Putamen (tissue), 1 donor: ENCODE data around the gene MACROD2.

ENCODE experiments used
- DNase-seq: peaks from one replicate; pipeline ENCODE4 v3.0.0-alpha.2; 2016; ENCODE audit warnings: low spot score

MACROD2 gene

DNA sequence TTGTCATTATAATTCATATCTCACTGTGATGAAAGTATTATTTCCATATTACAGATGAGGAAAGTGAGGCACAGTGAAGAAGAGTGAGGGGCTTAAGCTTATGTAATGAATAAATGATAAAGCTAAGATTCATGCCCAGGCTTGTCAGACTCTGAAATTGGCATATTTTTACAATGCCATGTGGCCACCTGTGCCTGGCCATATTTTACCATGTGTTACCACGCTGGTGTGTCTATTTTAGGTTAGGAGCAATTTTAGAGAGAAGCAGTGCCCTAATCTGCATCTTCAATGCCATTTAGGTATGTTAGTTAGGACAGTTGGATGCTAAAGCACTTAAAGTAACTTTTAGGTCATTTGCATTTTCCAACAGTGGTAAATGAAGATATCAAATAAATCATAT lies 530.1 kb downstream of the MACROD2 start:
- DNase-seq = no peak

DNA sequence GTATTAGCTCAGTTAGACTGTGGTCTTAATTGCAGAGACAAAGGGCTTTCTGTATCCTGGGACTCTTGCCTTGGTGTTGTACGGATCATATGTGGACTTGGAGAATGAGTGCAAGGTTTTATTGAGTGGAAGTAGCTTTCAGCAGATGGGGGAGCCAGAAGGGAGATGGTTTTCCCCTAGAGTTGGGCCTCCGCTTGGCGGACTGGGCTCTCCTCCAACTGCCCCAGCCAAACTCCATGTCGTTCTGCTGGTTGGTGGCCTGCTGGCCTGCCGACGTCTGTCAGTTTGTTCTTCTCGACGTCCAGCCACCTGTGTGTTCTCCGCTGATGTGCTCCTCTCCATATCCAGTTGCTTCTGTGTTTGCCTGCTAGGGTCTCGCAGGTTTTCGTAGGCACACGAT lies 531.6 kb downstream of the MACROD2 start:
- DNase-seq = no peak

DNA sequence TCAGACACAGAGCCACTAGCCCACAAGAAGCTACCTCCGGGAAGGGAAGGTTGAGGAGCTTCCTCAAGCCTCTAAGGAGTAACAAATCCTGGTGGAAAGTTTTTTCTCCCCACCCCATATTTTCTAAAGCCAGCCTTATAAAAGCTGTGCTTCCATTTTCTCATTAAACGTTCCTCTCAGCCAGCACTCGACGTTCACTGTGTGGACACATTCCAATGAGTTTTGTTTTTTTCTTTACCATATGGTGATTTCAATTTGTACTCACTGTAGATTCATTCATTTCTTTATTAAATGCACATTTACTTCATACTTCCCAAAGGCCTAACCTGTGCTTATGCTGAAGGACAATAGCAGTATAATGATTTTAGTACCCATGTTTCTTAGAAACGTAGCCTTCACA lies 536.5 kb downstream of the MACROD2 start:
- DNase-seq = no peak

- DNase-seq = no peak
Observed at GRCh38 chr20:14536738-14537137, 541.4 kb downstream of the MACROD2 start.

- DNase-seq = peak; percentile 7
Observed at GRCh38 chr20:14538433-14538832, 543.1 kb downstream of the MACROD2 start.

GRCh38 chr20:14543040-14543439 lies 547.7 kb downstream of the MACROD2 start:
- no peak for DNase-seq

- no peak for DNase-seq
Observed at GRCh38 chr20:14544688-14545087, 549.4 kb downstream of the MACROD2 start.

GRCh38 chr20:14550655-14551054 lies 555.3 kb downstream of the MACROD2 start:
- DNase-seq = no peak

DNA sequence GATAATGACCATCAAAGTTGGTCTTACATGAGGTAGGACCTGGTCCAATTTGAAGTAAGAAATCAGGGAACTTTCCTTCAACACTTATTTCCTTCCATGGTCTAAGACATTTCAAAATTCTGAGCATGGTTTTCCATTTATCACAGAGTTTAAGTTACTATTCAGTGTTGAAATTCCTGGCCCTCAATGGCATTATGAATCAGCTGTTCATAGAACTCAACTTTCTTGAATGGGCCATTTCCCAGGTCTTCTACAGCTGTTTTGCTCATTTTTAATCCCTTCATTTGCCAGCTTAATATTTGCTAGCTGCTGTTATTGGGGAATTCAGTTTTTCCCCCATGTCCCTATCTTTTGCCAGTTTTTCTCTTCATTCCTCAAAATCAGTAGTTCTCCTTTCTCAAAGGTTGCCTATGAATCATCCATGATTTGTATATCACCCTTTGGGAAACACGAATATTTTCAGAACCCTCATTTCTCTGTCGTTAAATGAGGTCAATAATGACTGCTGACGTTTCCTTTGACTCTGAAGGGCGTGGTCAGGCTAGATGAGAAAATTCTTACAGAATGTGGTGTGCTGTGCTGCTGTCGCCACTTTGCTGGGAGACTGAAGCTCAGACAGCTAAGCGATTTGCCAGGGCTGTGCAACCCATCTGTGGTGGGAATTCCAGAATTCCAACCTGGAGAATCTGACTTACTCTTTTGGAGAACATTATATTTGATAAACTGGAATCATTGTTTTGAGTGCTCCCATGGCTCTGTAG lies 558.6 kb downstream of the MACROD2 start:
- DNase-seq = no peak

DNA sequence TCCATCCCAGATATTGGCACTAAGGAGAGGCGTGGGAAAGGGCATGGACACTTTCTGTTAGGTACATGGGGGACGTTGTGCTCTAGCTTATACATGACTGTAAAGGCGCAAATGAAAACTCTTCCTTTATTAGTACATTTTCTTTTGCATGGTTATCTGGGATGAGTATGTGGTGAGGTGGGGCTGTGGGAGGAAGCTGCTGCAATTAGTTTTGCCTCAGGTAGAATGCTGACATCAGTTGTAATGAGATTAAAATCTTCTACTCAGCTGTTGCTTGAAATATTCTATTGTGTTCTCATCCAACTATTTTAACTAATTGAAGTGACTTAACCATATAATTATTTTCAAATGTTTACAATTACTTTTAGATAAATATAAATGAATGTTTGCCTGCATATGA lies 560.4 kb downstream of the MACROD2 start:
- no peak for DNase-seq

DNA sequence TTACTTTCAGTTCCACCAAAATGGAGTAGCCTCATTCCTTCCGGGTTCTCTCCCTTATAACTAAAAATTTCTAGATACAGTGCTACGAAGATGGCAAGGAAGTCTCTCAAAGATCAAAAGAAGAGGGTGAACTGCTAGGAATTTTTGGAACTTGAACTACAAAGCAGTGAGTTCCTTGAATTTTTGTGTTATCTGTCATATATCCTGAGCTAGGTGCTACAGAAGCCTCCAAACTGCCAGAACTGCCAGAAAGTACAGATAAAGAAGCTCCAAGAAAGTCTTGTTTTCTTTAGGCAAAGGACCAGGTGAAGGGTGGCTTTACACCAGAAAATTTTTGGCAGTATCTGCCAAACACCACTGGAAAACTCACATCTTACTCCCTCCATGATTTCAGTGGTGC lies 560.9 kb downstream of the MACROD2 start:
- no peak for DNase-seq

DNA sequence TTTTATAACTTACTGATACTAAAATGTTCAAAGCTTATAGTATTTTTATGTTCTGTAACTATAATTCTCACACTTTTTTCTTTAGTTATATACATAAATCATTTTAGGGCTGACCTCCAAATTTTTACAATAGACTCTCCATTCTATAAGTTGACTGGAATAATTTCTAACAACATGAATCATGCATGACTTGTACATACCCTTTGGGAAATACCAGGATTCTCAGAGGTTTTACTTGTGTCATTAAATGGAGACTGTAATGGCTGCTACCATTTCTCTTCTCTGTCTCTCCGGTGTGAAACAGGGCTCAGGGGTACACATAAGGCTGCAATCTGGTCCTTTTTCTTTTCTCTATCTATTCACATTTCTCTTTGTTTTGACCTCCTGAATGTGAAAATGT lies 564.3 kb downstream of the MACROD2 start:
- DNase-seq = no peak

- no peak for DNase-seq
Observed at GRCh38 chr20:14561741-14562221, 566.5 kb downstream of the MACROD2 start.

DNA sequence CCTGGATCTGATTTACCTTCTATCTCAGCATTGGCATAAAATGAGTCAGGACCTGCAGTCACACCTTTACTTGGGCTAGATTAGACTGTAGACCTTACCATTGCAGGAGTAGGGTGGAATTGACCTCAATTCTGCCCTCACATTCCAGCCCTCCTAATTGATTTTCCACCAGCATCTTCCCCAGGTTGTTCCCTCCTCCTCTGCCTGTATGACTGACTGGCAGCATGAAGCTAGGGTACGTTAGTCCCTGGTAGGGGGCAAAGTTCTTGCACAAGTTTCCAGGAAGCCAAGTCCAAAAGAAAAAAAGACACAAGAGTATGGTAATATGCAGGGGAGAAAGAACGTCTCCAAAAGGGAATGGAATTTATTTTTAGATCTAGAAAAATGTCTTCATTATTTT lies 567.7 kb downstream of the MACROD2 start:
- DNase-seq = no peak

GRCh38 chr20:14566505-14566904 lies 571.2 kb downstream of the MACROD2 start:
- no peak for DNase-seq

DNA sequence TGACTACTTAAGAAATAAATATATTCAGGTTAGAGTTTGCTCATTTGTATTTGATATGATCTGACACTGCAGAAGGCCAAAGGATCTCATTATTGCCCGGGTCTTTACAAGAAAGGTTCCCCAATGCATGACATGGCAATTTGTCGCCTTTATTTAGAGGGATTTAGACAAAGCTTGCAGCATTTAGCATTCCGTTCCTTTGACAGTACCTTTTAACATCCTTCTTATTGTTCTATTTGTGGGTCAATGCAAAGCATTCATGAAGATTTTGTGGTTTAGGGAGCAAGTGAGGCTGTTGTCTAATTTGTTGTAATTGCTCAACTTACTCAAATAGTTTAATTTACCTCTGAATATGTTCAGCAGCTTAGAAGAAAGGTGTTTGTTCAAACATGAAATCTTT lies 572.9 kb downstream of the MACROD2 start:
- no peak for DNase-seq

GRCh38 chr20:14568701-14569100 lies 573.4 kb downstream of the MACROD2 start:
- DNase-seq = no peak

- DNase-seq = no peak
Observed at GRCh38 chr20:14569641-14570040, 574.3 kb downstream of the MACROD2 start.

DNA sequence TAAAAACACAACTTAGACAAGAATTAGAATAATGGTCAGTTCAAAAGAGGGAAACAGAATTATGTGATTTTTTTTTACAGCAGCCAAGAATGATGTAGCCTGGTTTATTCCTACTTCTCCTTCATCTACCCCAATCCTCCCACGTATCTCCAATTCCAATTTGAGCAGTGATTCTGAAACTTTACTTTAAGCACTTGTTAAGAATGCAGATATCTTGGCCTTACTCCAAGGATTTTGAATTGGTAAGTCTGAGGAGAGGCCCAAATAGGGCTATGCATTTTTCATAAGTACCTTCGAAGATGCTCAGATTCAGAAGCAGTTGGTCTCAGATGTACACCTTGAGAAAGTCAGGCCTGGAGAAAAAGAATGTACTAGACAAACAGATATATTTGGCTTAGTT lies 575.5 kb downstream of the MACROD2 start:
- DNase-seq = peak; percentile 15

DNA sequence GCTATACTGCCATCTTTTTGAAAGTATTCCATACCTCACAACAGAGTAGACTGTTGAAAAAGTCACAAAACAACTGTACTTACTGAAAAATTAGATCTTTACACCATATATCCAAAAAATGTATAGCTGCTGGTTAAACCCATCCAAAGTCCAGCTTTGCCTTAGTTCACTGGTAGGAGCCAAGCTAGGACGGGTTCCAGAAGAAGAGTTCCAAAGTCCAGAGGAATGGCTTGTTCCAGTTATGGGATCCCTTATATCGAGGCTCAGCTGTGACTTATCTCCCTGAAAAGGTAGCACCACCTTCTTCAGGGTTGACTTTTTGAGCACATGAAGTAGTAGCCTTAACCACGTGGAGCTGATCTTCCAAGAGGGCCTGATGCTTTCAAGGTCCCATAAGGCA lies 578.4 kb downstream of the MACROD2 start:
- no peak for DNase-seq

DNA sequence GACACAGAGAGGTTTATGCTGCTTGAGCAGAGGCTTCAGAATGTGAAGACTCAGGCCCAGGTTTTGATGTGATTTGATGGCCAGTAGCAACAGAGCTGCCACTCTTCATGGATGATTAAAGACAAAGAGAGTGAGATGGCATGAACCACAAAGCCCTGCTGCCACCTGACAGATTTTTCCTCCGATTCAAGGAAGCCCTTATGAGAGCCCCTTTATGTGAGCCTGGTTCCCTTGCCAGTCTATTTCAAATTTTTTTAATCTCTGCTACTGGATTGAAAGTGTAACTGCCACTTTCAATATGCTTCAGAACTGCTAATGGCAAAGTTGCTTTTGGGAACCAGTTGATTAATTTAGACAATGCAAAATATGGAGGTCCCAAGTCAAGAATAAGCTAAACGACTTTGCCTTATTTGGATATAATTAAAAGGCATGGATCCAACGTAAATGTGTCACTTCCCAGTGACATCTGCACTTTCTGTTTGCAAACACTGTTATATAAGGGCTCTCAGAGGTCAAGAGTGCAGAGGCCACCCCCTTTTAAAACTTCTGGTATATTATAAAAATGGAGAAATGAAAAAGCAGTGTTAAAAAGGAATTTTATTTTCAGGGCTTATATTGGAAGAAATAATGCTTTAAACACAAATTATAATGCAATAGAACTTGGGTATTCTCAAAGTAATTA lies 581.0 kb downstream of the MACROD2 start:
- no peak for DNase-seq

DNA sequence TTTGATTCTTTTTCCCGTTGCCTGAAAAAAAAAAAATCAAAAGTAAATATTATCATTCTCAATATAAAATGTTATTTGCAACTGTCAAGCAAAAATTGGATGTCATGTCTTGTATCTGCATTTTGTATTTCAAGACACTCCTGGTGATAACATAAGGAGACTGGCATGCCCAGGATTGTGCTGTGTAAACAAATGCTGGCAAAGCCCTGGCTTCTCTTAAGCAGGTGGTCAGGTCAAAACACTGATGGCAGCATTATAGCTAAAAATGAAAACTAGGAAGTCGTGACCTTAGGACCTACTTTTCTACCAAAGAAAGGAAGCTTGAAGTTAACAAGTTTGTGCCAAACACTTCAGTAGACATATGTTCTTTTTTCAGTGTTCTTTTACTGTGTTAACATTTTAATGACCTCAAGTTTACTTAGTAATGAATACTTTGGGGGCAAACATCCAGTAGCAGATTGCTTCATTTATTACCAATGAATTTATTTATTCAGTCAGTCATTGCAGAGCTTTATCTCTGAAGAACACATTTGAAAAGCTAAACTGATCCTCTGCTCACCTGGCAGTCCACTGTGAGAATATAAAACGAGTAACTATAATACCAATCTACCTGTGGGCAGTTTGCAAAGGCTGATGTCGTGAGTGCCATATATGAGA lies 585.2 kb downstream of the MACROD2 start:
- no peak for DNase-seq

DNA sequence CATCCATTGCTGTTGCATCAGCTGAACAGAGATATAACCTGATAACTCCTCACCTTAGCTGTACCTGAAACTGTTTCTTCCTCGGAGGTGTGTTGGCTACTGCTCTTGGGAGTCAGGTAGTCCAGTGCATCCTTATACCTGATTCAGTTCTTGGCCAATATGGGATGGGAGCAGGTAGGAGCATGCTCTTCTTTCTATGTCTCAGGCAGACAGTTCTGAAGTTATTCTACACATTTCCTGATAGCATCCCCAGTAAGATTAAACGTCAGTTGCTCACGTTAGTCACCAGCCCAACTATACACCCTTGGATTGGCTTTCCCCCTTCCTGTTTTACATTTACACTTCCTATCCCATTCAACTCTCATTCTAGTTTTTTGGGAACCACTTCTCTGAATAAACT lies 586.4 kb downstream of the MACROD2 start:
- no peak for DNase-seq
